Nephron (organoid): Measurements from ENCODE around the gene NCOR2.

ENCODE experiments used
- H3K27ac Mint-ChIP-seq, 3 experiments: 2 replicates each; pipeline ENCODE4 v1.8.0; 2020; ENCODE audit warnings: mixed read lengths in 3 of 3, mild to moderate bottlenecking in 2 of 3, moderate library complexity in 1 of 3
- H3K27me3 Mint-ChIP-seq: 2 replicates; pipeline ENCODE4 v1.8.0; 2021; ENCODE audit warnings: low read depth, mild to moderate bottlenecking, moderate library complexity, mixed read lengths
- H3K36me3 Mint-ChIP-seq: 2 replicates; pipeline ENCODE4 v1.8.0; 2020; ENCODE audit warnings: low read depth, mixed read lengths
- H3K4me1 Mint-ChIP-seq: 2 replicates; pipeline ENCODE4 v1.8.0; 2020; ENCODE audit warnings: mixed read lengths
- H3K4me3 Mint-ChIP-seq, 3 experiments: 2 replicates each; pipeline ENCODE4 v1.8.0; 2020; ENCODE audit warnings: mild to moderate bottlenecking in 3 of 3, mixed read lengths in 3 of 3, moderate library complexity in 2 of 3
- H3K9me3 Mint-ChIP-seq: 2 replicates; pipeline ENCODE4 v1.8.0; 2020; ENCODE audit warnings: mixed read lengths
- TF ChIP-seq, protein P1 (sequence below), 3 experiments: fragments of 200-600 bp; sonication (generic); IDR thresholded peaks; one replicate each; pipeline ENCODE4 v1.5.0; 2021; ENCODE audit warnings: antibody characterized with exemption in 3 of 3; ENCODE audit not compliant: unreplicated experiment in 3 of 3

Gene NCOR2

GRCh38 chr12:124562796-124563181 lies 4.6 kb downstream of the NCOR2 start:
- peaks cover 41% of the 10 kb centered on the region for H3K4me1 Mint-ChIP-seq
- peak overlapping the region; percentile 15 to 55 (median 55) for H3K27ac Mint-ChIP-seq
- H3K36me3 Mint-ChIP-seq: peaks cover 4% of the 10 kb centered on the region
- no peaks in the 10 kb centered on the region for H3K27me3 Mint-ChIP-seq
- H3K4me3 Mint-ChIP-seq: peak overlapping the region in 2 of 3 experiments; percentile 77 to 78
- TF ChIP-seq, protein P1, sequence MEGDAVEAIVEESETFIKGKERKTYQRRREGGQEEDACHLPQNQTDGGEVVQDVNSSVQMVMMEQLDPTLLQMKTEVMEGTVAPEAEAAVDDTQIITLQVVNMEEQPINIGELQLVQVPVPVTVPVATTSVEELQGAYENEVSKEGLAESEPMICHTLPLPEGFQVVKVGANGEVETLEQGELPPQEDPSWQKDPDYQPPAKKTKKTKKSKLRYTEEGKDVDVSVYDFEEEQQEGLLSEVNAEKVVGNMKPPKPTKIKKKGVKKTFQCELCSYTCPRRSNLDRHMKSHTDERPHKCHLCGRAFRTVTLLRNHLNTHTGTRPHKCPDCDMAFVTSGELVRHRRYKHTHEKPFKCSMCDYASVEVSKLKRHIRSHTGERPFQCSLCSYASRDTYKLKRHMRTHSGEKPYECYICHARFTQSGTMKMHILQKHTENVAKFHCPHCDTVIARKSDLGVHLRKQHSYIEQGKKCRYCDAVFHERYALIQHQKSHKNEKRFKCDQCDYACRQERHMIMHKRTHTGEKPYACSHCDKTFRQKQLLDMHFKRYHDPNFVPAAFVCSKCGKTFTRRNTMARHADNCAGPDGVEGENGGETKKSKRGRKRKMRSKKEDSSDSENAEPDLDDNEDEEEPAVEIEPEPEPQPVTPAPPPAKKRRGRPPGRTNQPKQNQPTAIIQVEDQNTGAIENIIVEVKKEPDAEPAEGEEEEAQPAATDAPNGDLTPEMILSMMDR (IDR thresholded peaks at IDR 0.05; ENCODE audit: unreplicated experiment in 3 of 3): no peak
- H3K9me3 Mint-ChIP-seq: no peaks in the 10 kb centered on the region

DNA sequence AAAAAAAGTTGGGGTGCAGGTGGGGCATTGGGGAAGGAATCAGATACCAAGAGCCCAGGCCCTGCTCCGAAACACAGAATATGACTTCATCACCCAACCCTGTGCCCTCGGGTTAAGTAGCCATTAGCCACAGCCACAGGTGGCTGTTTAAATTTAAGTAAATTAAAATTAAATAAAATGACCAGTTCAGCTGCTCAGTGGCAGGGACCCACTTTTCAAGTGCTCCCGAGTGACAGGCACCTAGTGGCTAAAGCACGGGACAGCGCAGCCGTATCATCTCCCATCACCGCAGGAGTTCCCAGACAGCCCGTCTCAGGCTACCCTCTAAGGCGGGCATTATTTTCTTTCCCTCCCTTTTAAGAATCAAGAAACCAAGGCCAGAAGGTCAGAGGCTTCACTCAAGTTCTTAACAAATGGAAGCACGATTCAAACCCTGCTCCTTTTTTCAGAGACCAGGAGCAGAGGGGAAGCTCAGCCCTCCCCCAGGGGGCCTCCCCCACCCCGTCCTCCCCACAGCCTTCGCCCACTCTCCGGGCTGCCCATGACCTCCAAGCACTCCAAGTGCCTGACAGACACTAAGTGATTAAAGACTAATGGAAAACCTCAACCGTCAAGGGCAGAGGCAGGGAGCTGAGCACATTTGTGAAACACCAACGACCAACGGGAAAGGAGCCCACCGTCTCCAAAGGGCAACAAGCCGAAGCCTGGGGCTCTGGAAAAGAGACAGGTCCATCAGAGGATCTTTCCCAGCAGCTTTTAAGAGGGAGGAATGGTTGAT lies 5.2 kb downstream of the NCOR2 start:
- H3K4me3 Mint-ChIP-seq: peak overlapping the region; percentile 73 to 78 (median 77)
- peaks cover 44% of the 10 kb centered on the region for H3K4me1 Mint-ChIP-seq
- peaks cover 4% of the 10 kb centered on the region for H3K36me3 Mint-ChIP-seq
- H3K27ac Mint-ChIP-seq: peak overlapping the region; percentile 15 to 55 (median 55)
- TF ChIP-seq, protein P1 (IDR thresholded peaks at IDR 0.05; ENCODE audit: unreplicated experiment in 3 of 3): no peak
- no peaks in the 10 kb centered on the region for H3K27me3 Mint-ChIP-seq
- no peaks in the 10 kb centered on the region for H3K9me3 Mint-ChIP-seq

- peak overlapping the region; percentile 29 to 51 (median 31) for H3K4me3 Mint-ChIP-seq
- H3K36me3 Mint-ChIP-seq: peaks cover 4% of the 10 kb centered on the region
- peaks cover 52% of the 10 kb centered on the region for H3K4me1 Mint-ChIP-seq
- peak overlapping the region in 2 of 3 experiments; percentile 55 to 79 for H3K27ac Mint-ChIP-seq
- H3K27me3 Mint-ChIP-seq: no peaks in the 10 kb centered on the region
- no peaks in the 10 kb centered on the region for H3K9me3 Mint-ChIP-seq
- TF ChIP-seq, protein P1 (IDR thresholded peaks at IDR 0.05; ENCODE audit: unreplicated experiment in 3 of 3): no peak
Measured at GRCh38 chr12:124561231-124561630, 6.2 kb downstream of the NCOR2 start.

- Mint-ChIP-seq H3K4me1 (peaks cover 48% of the 10 kb centered on the region), H3K27ac (peak overlapping the region in 2 of 3 experiments; percentile 55 to 79), H3K36me3 (peaks cover 4% of the 10 kb centered on the region), H3K9me3 (no peaks in the 10 kb centered on the region), H3K4me3 (peak overlapping the region in 1 of 3 experiments; percentile 42), H3K27me3 (no peaks in the 10 kb centered on the region)
- TF ChIP-seq, protein P1 (IDR thresholded peaks at IDR 0.05; ENCODE audit: unreplicated experiment in 3 of 3): no peak
Measured at GRCh38 chr12:124560146-124560890, 7.1 kb downstream of the NCOR2 start.

DNA sequence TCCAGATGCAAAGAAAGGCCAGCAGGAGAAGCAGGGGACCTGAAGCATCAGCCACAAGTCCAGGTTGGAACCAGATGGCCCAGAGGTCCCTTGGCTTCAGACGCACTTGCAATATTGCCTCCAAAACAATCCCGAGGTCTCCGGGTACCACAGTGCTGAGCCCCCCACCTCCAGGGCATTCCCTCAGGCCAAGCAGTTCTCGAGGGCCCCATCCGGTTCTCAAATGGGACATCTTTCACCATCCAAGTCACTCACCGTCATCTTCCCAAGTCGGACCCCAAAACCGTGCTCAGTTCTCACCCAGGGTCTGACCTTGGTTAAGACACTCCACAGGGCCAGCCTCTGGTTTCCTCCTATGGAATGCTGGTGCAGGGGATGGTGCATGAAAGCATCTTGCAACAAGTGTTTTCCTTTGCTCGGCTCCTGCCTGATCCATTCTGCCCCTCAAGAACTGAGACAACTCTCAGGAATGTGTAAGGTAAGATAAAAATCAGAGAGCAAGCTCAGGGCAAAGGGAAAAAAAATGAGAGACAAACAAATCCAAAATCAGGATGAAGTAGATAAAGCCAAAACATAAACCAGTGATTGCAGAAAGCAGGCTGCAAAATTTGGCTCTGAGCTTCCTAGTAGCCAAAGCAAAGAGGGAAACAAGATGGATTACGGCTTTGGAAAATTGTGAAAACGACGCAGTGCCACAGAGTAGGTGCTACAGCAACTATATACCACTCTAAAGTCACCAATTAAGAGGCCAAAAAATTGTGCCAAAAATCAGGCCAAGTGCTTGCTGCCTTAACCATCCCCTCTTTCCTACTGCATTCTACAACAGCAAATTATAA lies 8.0 kb downstream of the NCOR2 start:
- H3K27ac Mint-ChIP-seq: peak overlapping the region; percentile 14 to 55 (median 55)
- H3K9me3 Mint-ChIP-seq: no peaks in the 10 kb centered on the region
- H3K4me3 Mint-ChIP-seq: no peak overlapping the region
- peaks cover 4% of the 10 kb centered on the region for H3K36me3 Mint-ChIP-seq
- no peaks in the 10 kb centered on the region for H3K27me3 Mint-ChIP-seq
- peaks cover 47% of the 10 kb centered on the region for H3K4me1 Mint-ChIP-seq
- TF ChIP-seq, protein P1 (IDR thresholded peaks at IDR 0.05; ENCODE audit: unreplicated experiment in 3 of 3): no peak
